Osteoblast (primary cell): ENCODE results near the gene UPF3A. TPM values are rescaled to one million over a fixed set of nuclear protein-coding genes. Genes with fewer than 3 reads are reported as not detected.
"Not testable (repeated sequence)": the region's sequence is repeated elsewhere in the genome, so short reads cannot be mapped to it uniquely, and the experiment has no call there.

ENCODE experiments used
- DNase-seq: peaks from one replicate; pipeline ENCODE4 v3.0.0; 2011; ENCODE audit warnings: low spot score, mixed read lengths; ENCODE audit not compliant: insufficient read length; ENCODE audit errors: missing footprints
- H2AFZ ChIP-seq: 2 replicates; pipeline ENCODE4 v1.6.0; 2011; ENCODE audit warnings: mild to moderate bottlenecking, low read length
- H3K27ac ChIP-seq: 2 replicates; pipeline ENCODE4 v1.5.1; 2011; ENCODE audit warnings: mild to moderate bottlenecking, low read depth, low read length, moderate library complexity
- H3K27me3 ChIP-seq: 2 replicates; pipeline ENCODE4 v1.6.0; 2012; ENCODE audit warnings: mild to moderate bottlenecking, control low read depth, inconsistent platforms, low read length, moderate library complexity; ENCODE audit not compliant: insufficient read depth
- H3K36me3 ChIP-seq: 2 replicates; pipeline ENCODE4 v1.5.1; 2011; ENCODE audit warnings: mild to moderate bottlenecking, low read length, control low read depth, moderate library complexity; ENCODE audit not compliant: insufficient read depth
- H3K4me1 ChIP-seq: 2 replicates; pipeline ENCODE4 v1.5.1; 2011; ENCODE audit warnings: mild to moderate bottlenecking, low read length, control low read depth, moderate library complexity; ENCODE audit not compliant: insufficient read depth
- H3K4me2 ChIP-seq: 2 replicates; pipeline ENCODE4 v1.6.0; 2011; ENCODE audit warnings: mild to moderate bottlenecking, low read length; ENCODE audit not compliant: insufficient read depth
- H3K4me3 ChIP-seq: fragments of 200-600 bp; sonication (generic); 3 replicates; pipeline ENCODE4 v1.5.1; 2012; ENCODE audit warnings: mild to moderate bottlenecking, low read length, inconsistent platforms; ENCODE audit not compliant: insufficient read depth
- H3K79me2 ChIP-seq: 2 replicates; pipeline ENCODE4 v1.6.0; 2012; ENCODE audit warnings: mild to moderate bottlenecking, low read length, control low read depth, inconsistent platforms; ENCODE audit not compliant: insufficient read depth
- H3K9me3 ChIP-seq: 2 replicates; pipeline ENCODE4 v1.5.1; 2011; ENCODE audit warnings: low read depth, low read length, control low read depth
- H4K20me1 ChIP-seq: 2 replicates; pipeline ENCODE4 v1.6.0; 2012; ENCODE audit warnings: mild to moderate bottlenecking, low read length, control low read depth; ENCODE audit not compliant: insufficient read depth
- CTCF ChIP-seq: IDR thresholded peaks from 2 replicates; pipeline ENCODE4 v1.5.1; 2011; ENCODE audit warnings: mild to moderate bottlenecking, low read depth, low read length, moderate library complexity; ENCODE audit errors: extremely low read depth
- total RNA-seq: library from RNA; depleted of rRNA; stranded (reverse); fragments of >200 nt; gene quantifications from 2 replicates; pipeline ENCODE4 v1.2.3, GENCODE V29; 2012

The UPF3A gene
- total RNA-seq, 1 donor, result 25.0 TPM

- no peak for TF ChIP-seq CTCF
- no peak overlapping the region for H3K4me3 ChIP-seq
- DNase-seq, result no peak
- H3K27ac ChIP-seq, result no peak overlapping the region
- no peaks in the 10 kb centered on the region for H3K27me3 ChIP-seq
- H2AFZ ChIP-seq, result no peak overlapping the region
- H3K9me3 ChIP-seq, result no peaks in the 10 kb centered on the region
- peaks cover 90% of the 10 kb centered on the region for H3K36me3 ChIP-seq
- peaks cover 3% of the 10 kb centered on the region for H4K20me1 ChIP-seq
- peaks cover 11% of the 10 kb centered on the region for H3K79me2 ChIP-seq
- H3K4me1 ChIP-seq, result peaks cover 19% of the 10 kb centered on the region
- no peak overlapping the region for H3K4me2 ChIP-seq
These were observed 37.4 kb upstream of the UPF3A start for GRCh38 chr13:114243971-114244370.

- Histone ChIP-seq H3K9me3 (no peaks in the 10 kb centered on the region), H4K20me1 (no peaks in the 10 kb centered on the region), H3K4me1 (peaks cover 19% of the 10 kb centered on the region), H3K4me3 (no peak overlapping the region), H2AFZ (no peak overlapping the region), H3K27ac (no peak overlapping the region), H3K4me2 (no peak overlapping the region), H3K27me3 (no peaks in the 10 kb centered on the region), H3K79me2 (peaks cover 9% of the 10 kb centered on the region), H3K36me3 (peaks cover 90% of the 10 kb centered on the region)
- TF ChIP-seq CTCF, result no peak
- no peak for DNase-seq
These were observed 36.8 kb upstream of the UPF3A start for GRCh38 chr13:114244637-114245036.

GRCh38 chr13:114248011-114248410 lies 33.4 kb upstream of the UPF3A start:
- H2AFZ ChIP-seq, result no peak overlapping the region
- DNase-seq, result peak; percentile 27
- H3K4me2 ChIP-seq, result no peak overlapping the region
- no peaks in the 10 kb centered on the region for H3K27me3 ChIP-seq
- peaks cover 90% of the 10 kb centered on the region for H3K36me3 ChIP-seq
- H3K4me1 ChIP-seq, result peaks cover 28% of the 10 kb centered on the region
- TF ChIP-seq CTCF, result no peak
- H3K9me3 ChIP-seq, result no peaks in the 10 kb centered on the region
- H3K27ac ChIP-seq, result peak overlapping the region; percentile 84
- H3K79me2 ChIP-seq, result peaks cover 11% of the 10 kb centered on the region
- H3K4me3 ChIP-seq, result no peak overlapping the region
- no peaks in the 10 kb centered on the region for H4K20me1 ChIP-seq

GRCh38 chr13:114249077-114249476 lies 32.3 kb upstream of the UPF3A start:
- Histone ChIP-seq H3K4me3 (no peak overlapping the region), H3K36me3 (peaks cover 86% of the 10 kb centered on the region), H4K20me1 (no peaks in the 10 kb centered on the region), H3K79me2 (peaks cover 11% of the 10 kb centered on the region), H3K27me3 (no peaks in the 10 kb centered on the region), H3K4me2 (no peak overlapping the region), H3K9me3 (no peaks in the 10 kb centered on the region), H3K27ac (peak overlapping the region; percentile 84), H3K4me1 (peaks cover 28% of the 10 kb centered on the region), H2AFZ (no peak overlapping the region)
- DNase-seq, result no peak
- TF ChIP-seq CTCF, result no peak

GRCh38 chr13:114251639-114252440 lies 29.6 kb upstream of the UPF3A start:
- H3K9me3 ChIP-seq, H3K4me3 ChIP-seq, H3K27me3 ChIP-seq, DNase-seq, H3K4me2 ChIP-seq, H2AFZ ChIP-seq, H4K20me1 ChIP-seq: not testable (repeated sequence)
- peaks cover 14% of the 10 kb centered on the region for H3K79me2 ChIP-seq
- peaks cover 84% of the 10 kb centered on the region for H3K36me3 ChIP-seq
- peak overlapping the region; percentile 43 for H3K27ac ChIP-seq
- H3K4me1 ChIP-seq, result peaks cover 27% of the 10 kb centered on the region
